ENCODE data around the gene ERG28. TPM values are rescaled to one million over a fixed set of nuclear protein-coding genes. Genes with fewer than 3 reads are reported as not detected.

The ERG28 gene
- total and polyA plus RNA-seq, 2 of the 13 experiments (the other 11 are each of a cell fraction or from before 2014, with no cell fraction given), result 27.3 to 32.3 TPM

DNA sequence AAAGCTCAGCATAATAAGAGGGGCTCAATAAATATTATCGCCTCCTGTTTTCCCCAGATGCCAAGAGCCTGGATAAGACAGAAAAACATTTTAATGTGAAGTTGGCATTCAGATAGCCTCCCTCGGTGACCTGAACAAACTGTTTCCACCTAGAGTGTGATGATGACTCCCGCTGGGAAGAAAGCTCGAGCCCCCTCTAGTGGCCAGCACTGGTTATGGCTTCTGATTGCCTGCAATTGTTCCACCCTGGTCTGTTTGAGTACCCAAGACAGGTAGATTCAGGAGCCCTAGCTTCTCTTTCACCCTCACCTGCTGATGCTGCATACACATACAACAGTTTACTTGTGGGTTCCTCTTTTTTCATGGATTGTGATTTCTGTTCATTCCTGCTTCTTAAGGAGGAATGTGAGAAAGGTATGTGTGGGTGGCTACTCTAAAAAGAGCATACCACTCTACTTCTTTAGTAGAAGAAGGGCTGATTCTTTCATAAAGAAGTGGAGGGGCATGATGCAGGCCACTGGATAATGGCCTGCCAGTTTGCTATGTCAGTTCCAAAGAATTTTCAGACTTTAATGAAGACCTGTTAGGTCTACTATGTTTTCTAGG is 6.4 kb downstream of the ERG28 start (continued):
- TF ChIP-seq, protein P1, sequence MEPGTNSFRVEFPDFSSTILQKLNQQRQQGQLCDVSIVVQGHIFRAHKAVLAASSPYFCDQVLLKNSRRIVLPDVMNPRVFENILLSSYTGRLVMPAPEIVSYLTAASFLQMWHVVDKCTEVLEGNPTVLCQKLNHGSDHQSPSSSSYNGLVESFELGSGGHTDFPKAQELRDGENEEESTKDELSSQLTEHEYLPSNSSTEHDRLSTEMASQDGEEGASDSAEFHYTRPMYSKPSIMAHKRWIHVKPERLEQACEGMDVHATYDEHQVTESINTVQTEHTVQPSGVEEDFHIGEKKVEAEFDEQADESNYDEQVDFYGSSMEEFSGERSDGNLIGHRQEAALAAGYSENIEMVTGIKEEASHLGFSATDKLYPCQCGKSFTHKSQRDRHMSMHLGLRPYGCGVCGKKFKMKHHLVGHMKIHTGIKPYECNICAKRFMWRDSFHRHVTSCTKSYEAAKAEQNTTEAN (CRISPR knock-in tag; conservative IDR thresholded peaks at IDR 0.05), result no peak; the same call in 1 of the 2 replicates
- TF ChIP-seq SOX13 (IDR thresholded peaks at IDR 0.05), result no peak
- TF ChIP-seq SOX13 (CRISPR knock-in tag; conservative IDR thresholded peaks at IDR 0.05 in 1 of 2, IDR thresholded peaks at IDR 0.05 in 1 of 2), result no peak
- no peak for TF ChIP-seq ZC3H13 (CRISPR knock-in tag; IDR thresholded peaks at IDR 0.05)
- TF ChIP-seq, protein P2, sequence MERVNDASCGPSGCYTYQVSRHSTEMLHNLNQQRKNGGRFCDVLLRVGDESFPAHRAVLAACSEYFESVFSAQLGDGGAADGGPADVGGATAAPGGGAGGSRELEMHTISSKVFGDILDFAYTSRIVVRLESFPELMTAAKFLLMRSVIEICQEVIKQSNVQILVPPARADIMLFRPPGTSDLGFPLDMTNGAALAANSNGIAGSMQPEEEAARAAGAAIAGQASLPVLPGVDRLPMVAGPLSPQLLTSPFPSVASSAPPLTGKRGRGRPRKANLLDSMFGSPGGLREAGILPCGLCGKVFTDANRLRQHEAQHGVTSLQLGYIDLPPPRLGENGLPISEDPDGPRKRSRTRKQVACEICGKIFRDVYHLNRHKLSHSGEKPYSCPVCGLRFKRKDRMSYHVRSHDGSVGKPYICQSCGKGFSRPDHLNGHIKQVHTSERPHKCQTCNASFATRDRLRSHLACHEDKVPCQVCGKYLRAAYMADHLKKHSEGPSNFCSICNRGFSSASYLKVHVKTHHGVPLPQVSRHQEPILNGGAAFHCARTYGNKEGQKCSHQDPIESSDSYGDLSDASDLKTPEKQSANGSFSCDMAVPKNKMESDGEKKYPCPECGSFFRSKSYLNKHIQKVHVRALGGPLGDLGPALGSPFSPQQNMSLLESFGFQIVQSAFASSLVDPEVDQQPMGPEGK (CRISPR knock-in tag; IDR thresholded peaks at IDR 0.05), result 0 out of 2 replicates have a peak, but pooled peaks have one; percentile 19
- no peak for TF ChIP-seq NFRKB (IDR thresholded peaks at IDR 0.05)
- TF ChIP-seq YEATS2 (CRISPR knock-in tag; IDR thresholded peaks at IDR 0.05; ENCODE audit: borderline replicate concordance), result peak; percentile 31; the same call in 1 of the 2 replicates
- no peak for TF ChIP-seq DNMT1 (CRISPR knock-in tag; IDR thresholded peaks at IDR 0.05)
- TF ChIP-seq, protein P3, sequence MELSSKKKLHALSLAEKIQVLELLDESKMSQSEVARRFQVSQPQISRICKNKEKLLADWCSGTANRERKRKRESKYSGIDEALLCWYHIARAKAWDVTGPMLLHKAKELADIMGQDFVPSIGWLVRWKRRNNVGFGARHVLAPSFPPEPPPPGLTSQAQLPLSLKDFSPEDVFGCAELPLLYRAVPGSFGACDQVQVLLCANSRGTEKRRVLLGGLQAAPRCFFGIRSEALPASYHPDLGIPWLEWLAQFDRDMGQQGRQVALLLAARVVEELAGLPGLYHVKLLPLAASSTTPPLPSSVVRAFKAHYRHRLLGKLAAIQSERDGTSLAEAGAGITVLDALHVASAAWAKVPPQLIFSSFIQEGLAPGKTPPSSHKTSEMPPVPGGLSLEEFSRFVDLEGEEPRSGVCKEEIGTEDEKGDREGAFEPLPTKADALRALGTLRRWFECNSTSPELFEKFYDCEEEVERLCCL (CRISPR knock-in tag; IDR thresholded peaks at IDR 0.05; ENCODE audit: borderline replicate concordance), result no peak
- TF ChIP-seq ZBTB40 (IDR thresholded peaks at IDR 0.05), result no peak
- TF ChIP-seq ZBTB40 (CRISPR knock-in tag; IDR thresholded peaks at IDR 0.05), result no peak
- TF ChIP-seq KDM2A (CRISPR knock-in tag; IDR thresholded peaks at IDR 0.05; ENCODE audit: borderline replicate concordance, low read depth), result peak; percentile 43; the same call in 1 of the 2 replicates
- peak; percentile 94 for TF ChIP-seq RAD21 (CRISPR knock-in tag; IDR thresholded peaks at IDR 0.05)
- no peak for TF ChIP-seq PLRG1 (conservative IDR thresholded peaks at IDR 0.05)
- TF ChIP-seq ERF (CRISPR knock-in tag; IDR thresholded peaks at IDR 0.05), result 0 out of 2 replicates have a peak, but pooled peaks have one; percentile 51
- no peak for TF ChIP-seq SAFB2 (CRISPR knock-in tag; IDR thresholded peaks at IDR 0.05; ENCODE audit: borderline replicate concordance, low read depth)

All from HepG2 (cell line).